ENCODE results near the gene GABBR2.
"Not testable (repeated sequence)": the region's sequence is repeated elsewhere in the genome, so short reads cannot be mapped to it uniquely, and the experiment has no call there.

GABBR2 gene

DNA sequence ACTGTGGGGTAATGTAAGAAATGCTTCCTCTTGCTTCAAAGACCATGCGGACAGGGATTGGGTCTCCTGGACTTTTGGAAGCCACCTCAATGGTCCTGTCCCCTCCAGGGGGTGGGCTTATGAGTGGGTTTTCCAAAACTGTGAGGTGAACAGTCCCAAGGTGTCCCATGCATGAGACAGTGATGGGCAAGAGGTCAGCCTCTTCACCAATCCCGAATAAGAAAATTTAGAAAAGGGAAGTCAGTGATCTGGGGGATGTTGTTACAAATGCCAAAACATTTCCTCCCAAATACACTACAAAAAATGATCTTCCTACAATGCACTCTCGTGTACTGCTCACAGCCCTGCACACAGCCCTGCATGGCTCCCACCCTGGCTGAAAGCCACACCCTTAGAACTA is 237.6 kb downstream of the GABBR2 start:
- Histone ChIP-seq H3K4me3 (ENCODE audit: low read depth, low read length) (no peak overlapping the region), H3K9me3 (ENCODE audit: control insufficient read depth, insufficient read depth, low read length) (no peaks in the 10 kb centered on the region), H3K27ac (ENCODE audit: low read depth, low read length) (no peak overlapping the region), H3K9ac (ENCODE audit: low read depth, low read length) (no peak overlapping the region), H3K36me3 (ENCODE audit: control insufficient read depth, insufficient read depth, low read length) (no peaks in the 10 kb centered on the region), H3K27me3 (ENCODE audit: control insufficient read depth, insufficient read depth, low read length) (no peaks in the 10 kb centered on the region), H3K4me1 (ENCODE audit: control insufficient read depth, insufficient read depth, low read length) (no peaks in the 10 kb centered on the region)

DNA sequence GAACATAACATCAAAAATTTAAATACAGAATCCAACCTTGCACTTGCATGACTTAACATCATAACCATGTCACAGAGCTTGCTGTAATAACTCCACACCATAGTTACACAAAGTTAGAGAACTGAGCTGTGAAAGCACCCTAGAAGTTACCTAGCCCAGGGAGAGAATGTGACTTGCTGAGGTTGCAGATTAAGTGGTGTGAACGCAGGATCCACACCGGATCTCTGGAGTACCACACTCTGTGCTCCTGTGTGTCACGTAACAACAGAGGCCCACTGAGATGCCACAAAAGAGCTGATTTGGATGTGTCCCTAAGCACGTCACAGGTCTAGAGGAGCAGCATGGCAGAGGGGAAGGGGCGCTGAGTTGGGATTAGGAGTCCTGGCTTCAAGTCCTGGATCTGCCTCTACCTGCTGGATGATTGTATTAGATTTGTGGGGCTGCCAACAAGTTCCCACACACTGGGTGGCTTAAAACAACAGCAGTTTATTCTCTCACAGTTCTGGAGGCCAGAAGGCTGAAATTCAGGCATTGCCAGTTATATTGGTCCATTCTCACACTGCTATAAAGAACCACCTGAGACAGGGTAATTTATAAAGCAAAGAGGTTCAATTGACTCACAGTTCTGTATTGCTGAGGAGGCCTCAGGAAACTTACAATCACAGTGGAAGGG is 240.0 kb downstream of the GABBR2 start:
- Histone ChIP-seq H3K9me3 (ENCODE audit: control insufficient read depth, insufficient read depth, low read length) (no peaks in the 10 kb centered on the region), H3K36me3 (ENCODE audit: control insufficient read depth, insufficient read depth, low read length) (no peaks in the 10 kb centered on the region), H3K27ac (ENCODE audit: low read depth, low read length) (no peak overlapping the region), H3K4me3 (ENCODE audit: low read depth, low read length) (no peak overlapping the region), H3K4me1 (ENCODE audit: control insufficient read depth, insufficient read depth, low read length) (no peaks in the 10 kb centered on the region), H3K9ac (ENCODE audit: low read depth, low read length) (no peak overlapping the region), H3K27me3 (ENCODE audit: control insufficient read depth, insufficient read depth, low read length) (no peaks in the 10 kb centered on the region)

DNA sequence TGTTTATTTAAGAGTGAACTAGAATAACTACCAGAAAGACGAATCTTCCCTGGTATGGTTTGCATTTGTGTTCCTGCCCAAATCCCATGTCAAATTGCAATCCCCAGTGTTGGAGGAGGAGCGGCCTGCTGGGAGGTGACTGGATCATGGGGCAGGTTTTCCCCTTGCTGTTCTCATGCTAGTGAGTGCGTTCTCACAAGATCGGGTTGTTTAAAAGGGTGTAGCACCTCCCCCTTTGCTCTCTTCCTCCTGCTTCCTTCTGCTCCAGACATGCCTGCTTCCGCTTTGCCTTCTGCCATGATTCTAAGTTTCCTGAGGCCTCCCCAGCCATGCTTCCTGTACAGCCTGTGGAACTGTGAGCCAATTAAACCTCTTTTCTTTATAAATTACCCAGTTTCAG is 242.9 kb downstream of the GABBR2 start:
- Histone ChIP-seq H3K36me3 (ENCODE audit: control insufficient read depth, insufficient read depth, low read length) (no peaks in the 10 kb centered on the region), H3K9me3 (ENCODE audit: control insufficient read depth, insufficient read depth, low read length) (peaks cover 21% of the 10 kb centered on the region), H3K4me3 (ENCODE audit: low read depth, low read length) (no peak overlapping the region), H3K27me3 (ENCODE audit: control insufficient read depth, insufficient read depth, low read length) (no peaks in the 10 kb centered on the region), H3K4me1 (ENCODE audit: control insufficient read depth, insufficient read depth, low read length) (no peaks in the 10 kb centered on the region), H3K27ac (ENCODE audit: low read depth, low read length) (no peak overlapping the region), H3K9ac (ENCODE audit: low read depth, low read length) (no peak overlapping the region)

DNA sequence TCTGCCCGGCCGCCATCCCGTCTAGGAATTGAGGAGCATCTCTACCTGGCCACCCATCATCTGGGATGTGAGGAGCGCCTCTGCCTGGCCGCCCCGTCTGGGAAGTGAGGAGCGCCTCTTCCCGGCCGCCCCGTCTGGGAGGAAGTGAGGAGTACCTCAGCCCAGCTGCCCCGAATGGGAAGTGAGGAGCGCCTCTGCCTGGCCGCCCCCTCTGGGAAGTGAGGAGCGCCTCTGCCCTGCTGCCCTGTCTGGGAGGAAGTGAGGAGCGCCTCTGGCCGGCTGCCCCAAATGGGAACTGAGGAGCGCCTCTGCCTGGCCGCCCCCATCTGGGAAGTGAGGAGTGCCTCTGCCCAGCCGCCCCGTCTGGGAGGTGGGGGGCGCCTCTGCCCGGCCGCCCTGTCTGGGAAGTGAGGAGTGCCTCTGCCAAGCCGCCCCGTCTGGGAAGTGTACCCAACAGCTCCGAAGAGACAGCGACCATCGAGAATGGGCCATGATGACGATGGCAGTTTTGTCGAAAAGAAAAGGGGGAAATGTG is 244.5 kb downstream of the GABBR2 start:
- peaks cover 30% of the 10 kb centered on the region for H3K9me3 ChIP-seq (ENCODE audit: control insufficient read depth, insufficient read depth, low read length)
- H3K27me3 ChIP-seq (ENCODE audit: control insufficient read depth, insufficient read depth, low read length); H3K9ac ChIP-seq (ENCODE audit: low read depth, low read length); H3K27ac ChIP-seq (ENCODE audit: low read depth, low read length); H3K36me3 ChIP-seq (ENCODE audit: control insufficient read depth, insufficient read depth, low read length); H3K4me1 ChIP-seq (ENCODE audit: control insufficient read depth, insufficient read depth, low read length); H3K4me3 ChIP-seq (ENCODE audit: low read depth, low read length): not testable (repeated sequence)

DNA sequence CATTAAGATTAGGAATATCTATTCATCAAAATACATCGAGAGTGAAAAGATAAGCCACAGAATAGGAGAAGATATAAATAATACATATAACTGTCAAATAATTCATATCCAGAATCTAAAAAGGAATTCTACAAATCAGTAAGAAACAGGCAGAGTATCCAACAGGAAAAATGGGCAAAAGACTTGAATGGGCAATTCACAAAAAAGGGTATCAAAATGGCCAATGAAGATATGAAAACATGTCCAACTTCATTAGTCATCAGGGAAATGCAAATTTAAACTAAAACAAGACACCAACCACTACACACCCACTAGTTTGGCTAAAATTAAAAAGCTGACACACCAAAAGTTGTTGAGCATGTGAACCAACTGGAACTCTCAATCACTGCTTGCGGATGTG is 246.4 kb downstream of the GABBR2 start:
- H3K4me1 ChIP-seq (ENCODE audit: control insufficient read depth, insufficient read depth, low read length) = no peaks in the 10 kb centered on the region
- H3K27me3 ChIP-seq (ENCODE audit: control insufficient read depth, insufficient read depth, low read length) = no peaks in the 10 kb centered on the region
- H3K27ac ChIP-seq (ENCODE audit: low read depth, low read length) = no peak overlapping the region
- H3K4me3 ChIP-seq (ENCODE audit: low read depth, low read length) = no peak overlapping the region
- H3K9ac ChIP-seq (ENCODE audit: low read depth, low read length) = no peak overlapping the region
- no peaks in the 10 kb centered on the region for H3K36me3 ChIP-seq (ENCODE audit: control insufficient read depth, insufficient read depth, low read length)
- peaks cover 30% of the 10 kb centered on the region for H3K9me3 ChIP-seq (ENCODE audit: control insufficient read depth, insufficient read depth, low read length)

DNA sequence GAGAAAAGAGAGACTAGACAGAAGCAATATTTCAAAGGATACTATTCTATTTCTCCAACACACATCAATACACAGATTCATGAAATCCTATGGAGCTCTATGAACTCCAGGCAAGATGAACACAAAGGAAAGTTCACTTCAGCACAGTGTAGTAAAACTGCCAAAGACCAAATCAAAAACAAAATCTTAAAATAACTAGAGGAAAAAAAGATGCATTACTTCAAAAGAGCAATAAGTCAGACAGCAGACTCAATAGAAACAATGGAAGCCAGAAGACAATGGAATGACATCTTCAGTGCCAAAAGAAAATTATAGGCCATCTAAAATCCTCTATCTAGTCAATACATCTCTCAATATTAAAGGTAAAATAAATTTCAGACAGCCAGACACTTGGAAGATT is 248.0 kb downstream of the GABBR2 start:
- Histone ChIP-seq H3K36me3 (ENCODE audit: control insufficient read depth, insufficient read depth, low read length) (no peaks in the 10 kb centered on the region), H3K9me3 (ENCODE audit: control insufficient read depth, insufficient read depth, low read length) (peaks cover 30% of the 10 kb centered on the region), H3K27me3 (ENCODE audit: control insufficient read depth, insufficient read depth, low read length) (no peaks in the 10 kb centered on the region), H3K9ac (ENCODE audit: low read depth, low read length) (no peak overlapping the region), H3K4me1 (ENCODE audit: control insufficient read depth, insufficient read depth, low read length) (no peaks in the 10 kb centered on the region), H3K27ac (ENCODE audit: low read depth, low read length) (no peak overlapping the region), H3K4me3 (ENCODE audit: low read depth, low read length) (no peak overlapping the region)

DNA sequence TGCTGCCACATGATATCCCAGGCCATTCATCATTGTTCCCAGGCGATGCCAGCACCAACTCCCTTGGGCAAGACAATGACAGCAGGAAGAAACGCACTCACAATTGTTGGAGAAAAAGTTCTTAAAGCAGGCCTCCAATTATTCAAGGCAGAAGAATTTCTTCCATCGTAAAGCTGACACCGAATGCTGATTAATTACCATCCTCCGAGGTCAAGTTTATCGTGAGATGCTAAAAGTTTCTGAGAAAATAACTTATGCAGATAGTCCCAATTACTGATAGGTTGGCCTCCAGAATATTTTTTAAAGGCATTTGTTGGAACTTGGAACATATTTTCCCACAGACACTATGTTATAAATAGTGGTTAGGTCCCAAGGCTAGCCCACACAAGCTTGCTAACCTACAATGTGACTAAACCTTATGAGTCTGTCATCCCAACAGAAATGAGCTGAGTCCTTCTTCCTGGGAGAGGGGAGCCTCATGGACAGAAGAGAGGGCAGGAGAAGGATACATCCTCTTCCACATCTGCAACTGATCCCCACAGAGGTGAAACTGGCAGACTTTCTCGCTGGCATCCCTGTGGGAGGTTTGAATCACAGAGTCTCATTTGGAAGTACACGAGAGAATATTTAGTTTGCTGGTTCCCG is 250.9 kb downstream of the GABBR2 start:
- no peaks in the 10 kb centered on the region for H3K27me3 ChIP-seq (ENCODE audit: control insufficient read depth, insufficient read depth, low read length)
- no peak overlapping the region for H3K4me3 ChIP-seq (ENCODE audit: low read depth, low read length)
- peaks cover 24% of the 10 kb centered on the region for H3K9me3 ChIP-seq (ENCODE audit: control insufficient read depth, insufficient read depth, low read length)
- no peaks in the 10 kb centered on the region for H3K36me3 ChIP-seq (ENCODE audit: control insufficient read depth, insufficient read depth, low read length)
- no peak overlapping the region for H3K9ac ChIP-seq (ENCODE audit: low read depth, low read length)
- no peaks in the 10 kb centered on the region for H3K4me1 ChIP-seq (ENCODE audit: control insufficient read depth, insufficient read depth, low read length)
- H3K27ac ChIP-seq (ENCODE audit: low read depth, low read length) = no peak overlapping the region

DNA sequence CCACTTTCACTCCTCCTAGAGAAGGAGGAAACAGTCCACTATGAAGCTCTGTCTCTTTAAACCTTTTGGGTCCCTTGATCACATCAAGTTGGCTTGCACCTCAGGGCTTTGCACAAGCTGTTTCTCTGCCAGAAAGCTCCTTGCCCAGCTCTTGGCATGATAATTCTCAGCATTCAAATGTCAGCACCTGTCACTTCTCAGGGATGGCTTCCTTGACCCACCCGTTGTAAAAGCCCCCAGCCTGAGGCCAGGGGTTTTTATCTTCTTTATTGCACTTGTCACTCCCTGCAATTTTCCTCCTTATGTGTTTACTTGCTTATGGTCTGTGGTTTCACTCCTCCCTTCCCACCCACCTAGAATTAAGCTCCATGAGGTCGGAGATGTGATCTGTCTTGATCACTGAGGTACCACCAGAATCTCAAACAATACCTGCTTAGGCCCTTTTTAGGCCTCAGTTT is 252.6 kb downstream of the GABBR2 start:
- Histone ChIP-seq H3K9me3 (ENCODE audit: control insufficient read depth, insufficient read depth, low read length) (peaks cover 11% of the 10 kb centered on the region), H3K4me1 (ENCODE audit: control insufficient read depth, insufficient read depth, low read length) (no peaks in the 10 kb centered on the region), H3K27ac (ENCODE audit: low read depth, low read length) (no peak overlapping the region), H3K9ac (ENCODE audit: low read depth, low read length) (no peak overlapping the region), H3K27me3 (ENCODE audit: control insufficient read depth, insufficient read depth, low read length) (no peaks in the 10 kb centered on the region), H3K36me3 (ENCODE audit: control insufficient read depth, insufficient read depth, low read length) (no peaks in the 10 kb centered on the region), H3K4me3 (ENCODE audit: low read depth, low read length) (no peak overlapping the region)

DNA sequence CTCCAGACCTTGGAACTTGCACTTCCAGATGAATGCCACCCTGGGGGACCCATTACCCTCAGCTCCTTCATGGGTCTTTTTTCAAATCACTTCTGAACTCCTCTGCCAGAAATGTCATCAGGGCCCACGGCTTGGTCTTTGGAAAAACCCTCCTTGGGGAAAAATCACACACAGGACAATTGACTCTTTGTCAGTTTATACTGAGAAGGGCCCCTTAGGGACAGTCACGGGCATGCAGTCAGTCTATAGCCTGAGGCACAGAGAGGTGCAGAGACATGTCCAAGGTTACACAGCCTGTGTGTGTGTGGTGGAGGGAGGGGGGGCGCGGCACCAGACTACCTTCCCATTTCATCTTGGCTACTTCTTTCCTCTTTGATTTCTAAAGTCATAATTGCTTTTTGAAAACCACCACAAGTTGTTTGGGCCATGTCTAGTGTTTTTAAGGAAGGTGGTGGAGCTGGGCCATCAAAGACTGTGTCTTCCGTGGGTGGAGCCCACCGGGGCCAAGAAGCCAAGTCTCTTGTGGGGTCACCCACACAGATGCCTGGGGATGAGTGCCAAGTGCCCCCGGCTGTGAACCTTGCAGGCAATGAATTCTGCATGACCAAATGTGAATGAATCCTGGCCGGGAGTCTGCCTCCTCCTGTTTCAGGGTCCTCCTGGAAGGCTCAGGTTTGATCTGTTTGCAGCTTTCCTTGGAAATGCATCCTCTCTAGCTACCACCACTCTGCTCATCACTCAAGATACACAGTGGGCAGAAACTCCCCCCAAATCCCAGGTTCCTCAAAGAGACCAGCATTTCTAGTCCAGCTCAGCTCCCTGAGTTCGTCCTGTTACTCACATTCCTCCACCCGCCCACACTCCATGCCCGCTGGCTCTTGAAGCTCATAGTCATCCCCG is 253.2 kb downstream of the GABBR2 start:
- Histone ChIP-seq H3K4me3 (ENCODE audit: low read depth, low read length) (no peak overlapping the region), H3K27me3 (ENCODE audit: control insufficient read depth, insufficient read depth, low read length) (no peaks in the 10 kb centered on the region), H3K4me1 (ENCODE audit: control insufficient read depth, insufficient read depth, low read length) (no peaks in the 10 kb centered on the region), H3K9me3 (ENCODE audit: control insufficient read depth, insufficient read depth, low read length) (peaks cover 6% of the 10 kb centered on the region), H3K9ac (ENCODE audit: low read depth, low read length) (no peak overlapping the region), H3K27ac (ENCODE audit: low read depth, low read length) (no peak overlapping the region), H3K36me3 (ENCODE audit: control insufficient read depth, insufficient read depth, low read length) (no peaks in the 10 kb centered on the region)

DNA sequence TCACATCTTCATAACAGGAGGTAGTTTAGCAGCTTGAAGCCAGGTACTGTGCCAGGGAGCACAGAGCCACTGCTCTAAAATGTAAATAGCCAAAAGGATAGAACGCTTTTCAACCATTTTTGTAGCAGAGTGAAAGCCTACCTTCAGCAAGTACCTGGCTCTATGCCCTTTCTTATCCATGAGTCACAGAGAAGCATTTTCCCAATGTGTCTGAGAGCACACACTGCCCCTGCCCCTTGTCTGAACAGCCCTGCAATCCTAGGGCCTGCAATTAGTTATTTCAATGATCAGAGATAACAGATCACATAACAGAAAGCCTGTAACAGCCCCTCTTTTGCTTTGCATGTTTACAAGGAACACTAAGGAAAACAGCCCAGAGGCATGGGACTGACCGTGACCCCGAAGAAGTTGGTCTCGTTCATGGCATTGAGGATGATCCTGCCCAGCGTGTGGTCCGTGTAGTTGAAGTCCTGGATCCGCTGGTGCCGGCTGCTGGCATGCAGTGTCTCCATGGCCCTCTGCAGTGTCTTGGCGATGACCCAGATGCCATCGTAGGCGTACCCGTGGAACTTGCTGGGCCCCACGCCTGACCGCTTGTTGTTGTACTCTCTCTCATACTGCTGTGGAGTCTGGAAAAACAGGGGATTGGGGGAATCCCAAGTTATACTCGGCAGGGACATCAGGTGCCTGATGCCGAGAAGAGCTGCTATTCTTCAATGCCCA is 255.0 kb downstream of the GABBR2 start:
- Histone ChIP-seq H3K36me3 (ENCODE audit: control insufficient read depth, insufficient read depth, low read length) (no peaks in the 10 kb centered on the region), H3K9me3 (ENCODE audit: control insufficient read depth, insufficient read depth, low read length) (no peaks in the 10 kb centered on the region; the same call in 1 of the 2 replicates), H3K4me3 (ENCODE audit: low read depth, low read length) (no peak overlapping the region), H3K27me3 (ENCODE audit: control insufficient read depth, insufficient read depth, low read length) (no peaks in the 10 kb centered on the region), H3K9ac (ENCODE audit: low read depth, low read length) (no peak overlapping the region), H3K4me1 (ENCODE audit: control insufficient read depth, insufficient read depth, low read length) (no peaks in the 10 kb centered on the region), H3K27ac (ENCODE audit: low read depth, low read length) (no peak overlapping the region)

Measured in HUES48 (cell line).